Esophagus squamous epithelium (tissue), 4 donors: ENCODE data around the gene CRB3.

Experiments
- CTCF ChIP-seq, 6 experiments: fragments of 450-650 bp in 4 of 6; fragments of 200-600 bp in 2 of 6; sonication (generic) in 2 of 6; IDR thresholded peaks; one replicate each; pipeline ENCODE4 v1.5.1; 2016 to 2019; ENCODE audit warnings: antibody characterized with exemption in 6 of 6, mild to moderate bottlenecking in 4 of 6, moderate library complexity in 4 of 6
- POLR2A ChIP-seq, 4 donors: fragments of 450-650 bp; IDR thresholded peaks; one replicate each; pipeline ENCODE4 v1.6.1; 2017; ENCODE audit warnings: antibody characterized with exemption in 4 of 4, mild to moderate bottlenecking in 4 of 4, moderate library complexity in 3 of 4

- TF ChIP-seq CTCF (IDR thresholded peaks at IDR 0.05), result no peak
- TF ChIP-seq POLR2A (IDR thresholded peaks at IDR 0.05), result no peak
Observed at GRCh38 chr19:6414793-6415590, 49.1 kb upstream of the CRB3 start.
